Mesenchymal stem cell (in vitro differentiated cells and primary cell): ENCODE measurements around the gene ISY1.
A peak's percentile ranks its signal among the peaks of the same experiment; 100 is the strongest.

Source experiments
- DNase-seq: peaks from one replicate; pipeline ENCODE4 v3.0.0-alpha.2; 2013
- H2AFZ ChIP-seq: one replicate; pipeline ENCODE4 v1.6.1; 2013; ENCODE audit warnings: low read depth, mild to moderate bottlenecking, control low read depth, inconsistent platforms, low read length, moderate library complexity
- H2AK5ac ChIP-seq: 2 replicates; pipeline ENCODE4 v1.6.1; 2013; ENCODE audit warnings: low read length, moderate library complexity, mild to moderate bottlenecking, inconsistent platforms; ENCODE audit not compliant: severe bottlenecking
- H2BK120ac ChIP-seq: one replicate; pipeline ENCODE4 v1.6.1; 2013; ENCODE audit warnings: low read depth, mild to moderate bottlenecking, inconsistent platforms, low read length, moderate library complexity
- H2BK12ac ChIP-seq, 2 experiments: one replicate each; pipeline ENCODE4 v1.6.1; 2013; ENCODE audit warnings: inconsistent platforms in 2 of 2, low read length in 2 of 2, mild to moderate bottlenecking in 2 of 2, moderate library complexity in 2 of 2, control low read depth in 1 of 2
- H2BK15ac ChIP-seq: one replicate; pipeline ENCODE4 v1.6.1; 2013; ENCODE audit warnings: mild to moderate bottlenecking, low read depth, inconsistent platforms; ENCODE audit not compliant: poor library complexity, severe bottlenecking
- H2BK5ac ChIP-seq: 2 replicates; pipeline ENCODE4 v1.6.1; 2013; ENCODE audit warnings: low read depth, mild to moderate bottlenecking, low read length, control low read depth, inconsistent platforms; ENCODE audit not compliant: poor library complexity, severe bottlenecking
- H3K14ac ChIP-seq, 2 experiments: one replicate each; pipeline ENCODE4 v1.6.1; 2013; ENCODE audit warnings: inconsistent platforms in 2 of 2, low read length in 2 of 2, control low read depth in 1 of 2, mild to moderate bottlenecking in 1 of 2, moderate library complexity in 1 of 2
- H3K18ac ChIP-seq, 2 experiments: one replicate each; pipeline ENCODE4 v1.6.1; 2013; ENCODE audit warnings: inconsistent platforms in 2 of 2, low read length in 2 of 2, control low read depth in 1 of 2, low read depth in 1 of 2, mild to moderate bottlenecking in 1 of 2
- H3K23ac ChIP-seq, 2 experiments: one replicate each; pipeline ENCODE4 v1.6.1; 2013; ENCODE audit warnings: inconsistent platforms in 2 of 2, low read length in 2 of 2, mild to moderate bottlenecking in 2 of 2, moderate library complexity in 2 of 2, control low read depth in 1 of 2
- H3K27ac ChIP-seq: 2 replicates; pipeline ENCODE4 v1.5.1; 2013; ENCODE audit warnings: mild to moderate bottlenecking, moderate library complexity, low read length, control low read depth, inconsistent platforms; ENCODE audit not compliant: poor library complexity, severe bottlenecking
- H3K27me3 ChIP-seq, 2 experiments: 2 replicates each; pipeline versions ENCODE4 v1.6.1 to v1.7.0; 2013; ENCODE audit warnings: low read length in 2 of 2, mild to moderate bottlenecking in 2 of 2, moderate library complexity in 2 of 2, control low read depth in 1 of 2, inconsistent platforms in 1 of 2; ENCODE audit not compliant: control insufficient read depth in 1 of 2, insufficient read depth in 1 of 2
- H3K36me3 ChIP-seq, 2 experiments: 2 replicates each; pipeline versions ENCODE4 v1.6.1 to v1.7.0; 2013; ENCODE audit warnings: low read length in 2 of 2, control low read depth in 1 of 2, inconsistent platforms in 1 of 2, low read depth in 1 of 2, mild to moderate bottlenecking in 1 of 2; ENCODE audit not compliant: insufficient read depth in 2 of 2, control insufficient read depth in 1 of 2
- H3K4ac ChIP-seq, 2 experiments: one replicate each; pipeline ENCODE4 v1.6.1; 2013; ENCODE audit warnings: inconsistent platforms in 2 of 2, low read length in 2 of 2, mild to moderate bottlenecking in 2 of 2, moderate library complexity in 2 of 2, control low read depth in 1 of 2, low read depth in 1 of 2
- H3K4me1 ChIP-seq: 2 replicates; pipeline ENCODE4 v1.6.1; 2013; ENCODE audit warnings: low read depth, low read length, control low read depth; ENCODE audit not compliant: control insufficient read depth, insufficient read depth
- H3K4me2 ChIP-seq: 2 replicates; pipeline ENCODE4 v1.6.1; 2013; ENCODE audit warnings: low read length, mild to moderate bottlenecking, inconsistent platforms; ENCODE audit not compliant: poor library complexity, severe bottlenecking
- H3K4me3 ChIP-seq, 2 experiments: 2 replicates each; pipeline versions ENCODE4 v1.5.1 to v1.7.0; 2013; ENCODE audit warnings: low read length in 2 of 2, mild to moderate bottlenecking in 2 of 2, control low read depth in 1 of 2, low read depth in 1 of 2; ENCODE audit not compliant: insufficient read depth in 1 of 2
- H3K79me1 ChIP-seq: replicated peaks from 2 replicates; pipeline ENCODE4 v1.6.1; 2013; ENCODE audit warnings: mild to moderate bottlenecking, control low read depth, low read length, inconsistent platforms; ENCODE audit not compliant: poor library complexity, severe bottlenecking
- H3K9ac ChIP-seq: 2 replicates; pipeline ENCODE4 v1.7.0; 2013; ENCODE audit warnings: mild to moderate bottlenecking, low read length, moderate library complexity
- H3K9me3 ChIP-seq: 2 replicates; pipeline ENCODE4 v1.7.0; 2013; ENCODE audit warnings: mild to moderate bottlenecking, low read length; ENCODE audit not compliant: control insufficient read depth
- H4K8ac ChIP-seq: one replicate; pipeline ENCODE4 v1.6.1; 2013; ENCODE audit warnings: inconsistent platforms, mild to moderate bottlenecking, low read length, moderate library complexity
- H4K91ac ChIP-seq: one replicate; pipeline ENCODE4 v1.6.1; 2013; ENCODE audit warnings: mild to moderate bottlenecking, low read length, inconsistent platforms
- WGBS: methylation state at CpG from one replicate; pipeline ENCODE4 v1.1.7; 2013; ENCODE audit warnings: mixed read lengths; 5-methylcytosine and 5-hydroxymethylcytosine counted together

The ISY1 gene

DNA sequence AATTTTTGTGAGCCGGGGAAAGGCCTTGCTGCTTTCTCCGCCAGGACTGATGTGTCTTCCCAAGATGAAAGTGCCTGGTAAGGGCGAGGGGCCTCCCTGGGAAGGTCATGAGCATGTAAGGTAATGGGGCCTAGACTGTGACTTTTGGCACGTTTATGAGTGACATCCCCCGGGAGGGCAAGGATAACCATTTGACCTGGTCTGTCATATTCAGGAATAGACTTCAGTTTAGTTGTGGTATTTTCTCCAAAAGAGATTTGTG, 23.5 kb upstream of the ISY1 start:
- H4K8ac ChIP-seq: peak overlapping the region; percentile 92
- H3K9ac ChIP-seq: peak overlapping the region; percentile 100
- no peaks in the 10 kb centered on the region for H3K27me3 ChIP-seq
- H2BK15ac ChIP-seq: no peak overlapping the region
- H2BK5ac ChIP-seq: peak overlapping the region; percentile 81
- H3K79me1 ChIP-seq: peaks cover 2% of the 10 kb centered on the region
- peak overlapping the region; percentile 72 to 85 for H3K4me3 ChIP-seq
- WGBS: 8% methylated on average over 5 of the region's 5 CpGs
- no peak overlapping the region for H3K23ac ChIP-seq
- no peak for DNase-seq
- peak overlapping the region; percentile 55 for H3K4me2 ChIP-seq
- H3K27ac ChIP-seq: peak overlapping the region; percentile 77
- H3K4ac ChIP-seq: peak overlapping the region; percentile 49 to 88
- H3K18ac ChIP-seq: peak overlapping the region; percentile 22 to 69
- no peak overlapping the region for H4K91ac ChIP-seq
- H2BK120ac ChIP-seq: no peak overlapping the region
- peak overlapping the region; percentile 64 for H2AFZ ChIP-seq
- no peak overlapping the region for H2BK12ac ChIP-seq
- peaks cover 0 to 10% of the 10 kb centered on the region in 2 experiments for H3K36me3 ChIP-seq
- peaks cover 10% of the 10 kb centered on the region for H3K4me1 ChIP-seq
- peak overlapping the region; percentile 1 for H2AK5ac ChIP-seq
- no peak overlapping the region for H3K14ac ChIP-seq
- H3K9me3 ChIP-seq: no peaks in the 10 kb centered on the region

- H3K23ac ChIP-seq: peak within 1 kb of the TSS; percentile 99
- peak within 1 kb of the TSS; percentile 14 to 79 for H2BK12ac ChIP-seq
- H3K14ac ChIP-seq: peak within 1 kb of the TSS; percentile 62 to 99
- peak within 1 kb of the TSS; percentile 55 for H3K4me2 ChIP-seq
- peak within 1 kb of the TSS; percentile 85 to 99 for H3K4me3 ChIP-seq
- peaks cover 3 to 15% of the 10 kb centered on the region in 2 experiments for H3K36me3 ChIP-seq
- peaks cover 2% of the 10 kb centered on the region for H3K79me1 ChIP-seq
- peak within 1 kb of the TSS; percentile 98 for H2BK120ac ChIP-seq
- peak within 1 kb of the TSS; percentile 99 to 100 for H3K18ac ChIP-seq
- H3K4ac ChIP-seq: peak within 1 kb of the TSS; percentile 99 to 100
- peak within 1 kb of the TSS; percentile 81 for H3K27ac ChIP-seq
- no peaks in the 10 kb centered on the region for H3K9me3 ChIP-seq
- WGBS: under 1% methylated on average over 69 of the region's 83 CpGs
- peak within 1 kb of the TSS; percentile 98 for H4K8ac ChIP-seq
- peak within 1 kb of the TSS; percentile 93 for H2BK15ac ChIP-seq
- peak within 1 kb of the TSS; percentile 99 for H4K91ac ChIP-seq
- no peaks in the 10 kb centered on the region for H3K27me3 ChIP-seq
- peaks cover 12% of the 10 kb centered on the region for H3K4me1 ChIP-seq
- peak within 1 kb of the TSS; percentile 97 for H2BK5ac ChIP-seq
- H2AFZ ChIP-seq: peak within 1 kb of the TSS; percentile 64
- peak within 1 kb of the TSS; percentile 20 for H2AK5ac ChIP-seq
- peak; percentile 94 for DNase-seq
- peak within 1 kb of the TSS; percentile 100 for H3K9ac ChIP-seq
These were observed 22.9 kb upstream of the ISY1 start, which contains the start of gene CNBP for GRCh38 chr3:129183569-129184395. TSS of gene CNBP (minus strand) at chr3:129183896. CDS start at chr3:129171757, 12,139 bp downstream.

- Histone ChIP-seq H3K4me2 (peak overlapping the region; percentile 54), H3K27ac (peak overlapping the region; percentile 81), H3K36me3 (peaks cover 6 to 25% of the 10 kb centered on the region in 2 experiments), H4K8ac (no peak overlapping the region), H3K23ac (no peak overlapping the region), H3K9me3 (no peaks in the 10 kb centered on the region), H4K91ac (no peak overlapping the region), H3K18ac (peak overlapping the region; percentile 99 to 100), H3K14ac (no peak overlapping the region), H2BK5ac (no peak overlapping the region), H3K9ac (peak overlapping the region; percentile 100), H3K27me3 (no peaks in the 10 kb centered on the region), H2BK12ac (no peak overlapping the region), H2AK5ac (no peak overlapping the region), H3K4ac (peak overlapping the region; percentile 99 to 100), H3K4me3 (peak overlapping the region; percentile 85 to 99), H2AFZ (no peak overlapping the region), H2BK120ac (peak overlapping the region; percentile 61), H3K4me1 (peaks cover 12% of the 10 kb centered on the region), H3K79me1 (peaks cover 2% of the 10 kb centered on the region), H2BK15ac (no peak overlapping the region)
- WGBS: under 1% methylated on average over 22 of the region's 24 CpGs
- peak; percentile 52 for DNase-seq
These were observed 21.7 kb upstream of the ISY1 start for GRCh38 chr3:129182390-129183185.

DNA sequence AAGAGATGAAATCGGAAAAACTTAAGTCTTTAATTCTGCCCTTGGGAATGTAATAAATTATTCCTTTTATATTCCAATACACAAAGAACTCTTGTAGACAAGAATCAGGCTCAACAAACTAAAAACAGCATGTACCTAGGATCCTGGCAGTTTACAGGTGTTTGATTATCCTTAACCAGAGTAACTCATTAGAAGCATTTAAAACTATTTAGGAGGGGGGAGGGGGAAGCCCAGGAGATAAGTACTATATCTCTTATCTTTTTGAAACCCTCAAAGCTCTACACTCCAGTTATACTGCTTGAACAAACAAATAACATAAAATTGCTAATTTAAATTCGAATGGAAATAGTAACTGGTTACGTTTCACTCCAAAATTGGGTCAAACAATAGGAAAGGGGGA, 21.0 kb upstream of the ISY1 start:
- Histone ChIP-seq H4K8ac (no peak overlapping the region), H3K27me3 (no peaks in the 10 kb centered on the region)

More for the DNA sequence above, 21.0 kb upstream of the ISY1 start:
- no CpG with 5 or more reads among the region's 3 CpGs for WGBS
- Histone ChIP-seq H3K9ac (peak overlapping the region; percentile 100), H3K14ac (no peak overlapping the region), H3K9me3 (no peaks in the 10 kb centered on the region), H3K18ac (no peak overlapping the region), H4K91ac (no peak overlapping the region), H2BK5ac (no peak overlapping the region), H2BK120ac (no peak overlapping the region), H3K23ac (no peak overlapping the region), H3K79me1 (peaks cover 2% of the 10 kb centered on the region), H3K4ac (no peak overlapping the region), H3K4me1 (peaks cover 12% of the 10 kb centered on the region), H3K4me3 (peak overlapping the region in 1 of 2 experiments; percentile 85), H3K4me2 (peak overlapping the region; percentile 28), H2AFZ (no peak overlapping the region), H2BK12ac (no peak overlapping the region), H3K36me3 (peaks cover 6 to 33% of the 10 kb centered on the region in 2 experiments), H2BK15ac (no peak overlapping the region), H2AK5ac (no peak overlapping the region), H3K27ac (no peak overlapping the region)
- no peak for DNase-seq
